Upper lobe of left lung (tissue), 6 donors: ENCODE measurements around the gene MRPL40. TPM values are rescaled to one million over a fixed set of nuclear protein-coding genes. Genes with fewer than 3 reads are reported as not detected.

Experiments used
- ATAC-seq, 2 donors: fragments of 200-7000 bp; cut with Tn5 transposase; one replicate each; pipeline ENCODE4 v1.9.1; 2022; ENCODE audit warnings: mild to moderate bottlenecking in 2 of 2, moderate library complexity in 2 of 2; ENCODE audit not compliant: low FRiP score in 2 of 2
- DNase-seq, 2 donors: peaks; one replicate each; pipeline ENCODE4 v3.0.0-alpha.2; 2019 to 2020
- H3K27ac ChIP-seq, 4 donors: fragments of 200-600 bp; sonication (generic); one replicate each; pipeline ENCODE4 v1.5.1; 2016 to 2019
- H3K27me3 ChIP-seq, 4 donors: fragments of 200-600 bp; sonication (generic); one replicate each; pipeline ENCODE4 v1.5.1; 2017 to 2019
- H3K36me3 ChIP-seq, 4 donors: fragments of 200-600 bp; sonication (generic); one replicate each; pipeline ENCODE4 v1.5.1; 2016 to 2019
- H3K4me1 ChIP-seq, 4 donors: fragments of 200-600 bp; sonication (generic); one replicate each; pipeline ENCODE4 v1.5.1; 2018 to 2019
- H3K4me3 ChIP-seq, 4 donors: fragments of 200-600 bp; sonication (generic); one replicate each; pipeline ENCODE4 v1.5.1; 2017 to 2019; ENCODE audit warnings: mild to moderate bottlenecking in 2 of 4, moderate library complexity in 1 of 4
- H3K9me3 ChIP-seq, 4 donors: fragments of 200-600 bp; sonication (generic); one replicate each; pipeline ENCODE4 v1.5.1; 2018 to 2019
- CTCF ChIP-seq, 6 experiments: fragments of 450-650 bp in 4 of 6; fragments of 200-600 bp in 2 of 6; sonication (generic) in 2 of 6; IDR thresholded peaks; one replicate each; pipeline ENCODE4 v1.5.1; 2016 to 2019; ENCODE audit warnings: antibody characterized with exemption in 6 of 6
- EP300 ChIP-seq, 4 donors: sonication (generic); formaldehyde crosslinking; IDR thresholded peaks; one replicate each; pipeline ENCODE4 v1.5.1; 2017; ENCODE audit warnings: antibody characterized with exemption in 4 of 4, control low read depth in 2 of 4
- POLR2A ChIP-seq, 4 donors: fragments of 450-650 bp; IDR thresholded peaks; one replicate each; pipeline ENCODE4 v1.5.1; 2016 to 2017; ENCODE audit warnings: antibody characterized with exemption in 4 of 4, mild to moderate bottlenecking in 2 of 4
- POLR2AphosphoS5 ChIP-seq, 2 donors: sonication (generic); formaldehyde crosslinking; IDR thresholded peaks; one replicate each; pipeline ENCODE4 v1.5.1; 2017; ENCODE audit warnings: antibody characterized with exemption in 2 of 2
- WGBS, 2 donors: methylation state at CpG; one replicate each; pipeline ENCODE4 v1.1.5; 2017 to 2018; 5-methylcytosine and 5-hydroxymethylcytosine counted together
- total RNA-seq, 6 donors: library from RNA; depleted of rRNA in 4 of 6; stranded (reverse); fragments of >200 nt in 4 of 6; gene quantifications; one replicate each; pipeline versions ENCODE4 v1.1.0 to v1.2.1, GENCODE V29; 2016 to 2021
- donor health status: DM: no; HTN: no; CAD: no; lungs with moderate emphysema.
- donor health status: DM: no; HTN: yes; CAD: no; lungs with severe emphysema.

Gene MRPL40
- total RNA-seq, 6 donors from 2014 or later, result 18.9 to 27.3 (median 22.9) TPM

GRCh38 chr22:19466848-19467752 lies 34.8 kb downstream of the MRPL40 start:
- Histone ChIP-seq H3K9me3 (no peaks in the 10 kb centered on the region), H3K4me3 (no peak overlapping the region), H3K27me3 (no peaks in the 10 kb centered on the region), H3K4me1 (no peaks in the 10 kb centered on the region), H3K36me3 (peaks cover 39 to 100% (median 83%) of the 10 kb centered on the region in 4 donors), H3K27ac (no peak overlapping the region)
- TF ChIP-seq POLR2A (IDR thresholded peaks at IDR 0.05) (no peak), CTCF (IDR thresholded peaks at IDR 0.05) (no peak), EP300 (IDR thresholded peaks at IDR 0.05) (no peak), POLR2AphosphoS5 (IDR thresholded peaks at IDR 0.05) (no peak)
- ATAC-seq (no peak), DNase-seq (no peak)
- WGBS, 2 donors, result 94 to 96% methylated on average over 8 to 9 of the region's 9 CpGs

- DNase-seq (no peak), ATAC-seq (no peak)
- no peaks in the 10 kb centered on the region for H3K27me3 ChIP-seq
- TF ChIP-seq EP300 (IDR thresholded peaks at IDR 0.05) (no peak), POLR2AphosphoS5 (IDR thresholded peaks at IDR 0.05) (no peak), POLR2A (IDR thresholded peaks at IDR 0.05) (no peak), CTCF (IDR thresholded peaks at IDR 0.05) (no peak)
- H3K4me1 ChIP-seq, result no peaks in the 10 kb centered on the region
- no peaks in the 10 kb centered on the region for H3K9me3 ChIP-seq
- no peak overlapping the region for H3K4me3 ChIP-seq
- H3K27ac ChIP-seq, result no peak overlapping the region
- 95 to 98% methylated on average over 6 of the region's 6 CpGs for WGBS, 2 donors
- peaks cover 39 to 100% (median 89%) of the 10 kb centered on the region in 4 donors for H3K36me3 ChIP-seq
Measured at GRCh38 chr22:19467912-19468311, 35.6 kb downstream of the MRPL40 start.

DNA sequence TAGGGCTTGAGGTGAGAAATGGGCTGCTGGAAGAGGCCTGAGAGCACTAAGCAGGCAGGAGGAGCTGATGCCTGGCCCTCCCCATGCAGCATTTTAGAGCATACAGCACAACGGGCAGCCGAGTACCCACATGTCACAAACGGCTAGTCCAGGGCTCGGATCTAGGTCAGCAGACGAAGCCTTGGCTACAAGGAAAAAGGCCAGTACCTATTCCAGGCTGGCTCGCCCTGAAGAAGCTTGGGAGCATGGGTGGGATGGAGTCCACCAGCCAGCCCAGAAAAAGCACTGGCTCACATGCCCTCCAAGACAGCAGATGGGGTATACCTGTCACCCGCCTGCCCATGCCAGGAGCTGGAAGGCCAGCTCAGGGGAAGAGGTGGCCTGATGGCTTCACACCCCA lies 37.1 kb downstream of the MRPL40 start:
- H3K4me3 ChIP-seq, result no peak overlapping the region
- 92 to 93% methylated on average over 7 of the region's 7 CpGs for WGBS, 2 donors
- no peaks in the 10 kb centered on the region for H3K27me3 ChIP-seq
- ATAC-seq (no peak), DNase-seq (no peak)
- no peaks in the 10 kb centered on the region for H3K4me1 ChIP-seq
- no peaks in the 10 kb centered on the region for H3K9me3 ChIP-seq
- no peak overlapping the region for H3K27ac ChIP-seq
- peaks cover 44 to 100% (median 92%) of the 10 kb centered on the region in 4 donors for H3K36me3 ChIP-seq
- TF ChIP-seq POLR2A (IDR thresholded peaks at IDR 0.05) (no peak), EP300 (IDR thresholded peaks at IDR 0.05) (no peak), CTCF (IDR thresholded peaks at IDR 0.05) (no peak), POLR2AphosphoS5 (IDR thresholded peaks at IDR 0.05) (no peak)

- H3K36me3 ChIP-seq, result peaks cover 40 to 100% (median 92%) of the 10 kb centered on the region in 4 donors
Measured at GRCh38 chr22:19470010-19470409, 37.7 kb downstream of the MRPL40 start.

GRCh38 chr22:19471572-19471971 lies 39.2 kb downstream of the MRPL40 start:
- no peak for ATAC-seq
- no peak overlapping the region for H3K27ac ChIP-seq
- H3K4me3 ChIP-seq, result no peak overlapping the region
- no peak for DNase-seq
- H3K27me3 ChIP-seq, result no peaks in the 10 kb centered on the region
- 85 to 90% methylated on average over 3 to 11 of the region's 11 CpGs for WGBS, 2 donors
- no peaks in the 10 kb centered on the region for H3K9me3 ChIP-seq
- peaks cover 33 to 90% (median 80%) of the 10 kb centered on the region in 4 donors for H3K36me3 ChIP-seq
- peaks cover 0 to 11% (median 8%) of the 10 kb centered on the region in 4 donors for H3K4me1 ChIP-seq
- no peak for TF ChIP-seq CTCF (IDR thresholded peaks at IDR 0.05)
- TF ChIP-seq POLR2A (IDR thresholded peaks at IDR 0.05), result no peak
- no peak for TF ChIP-seq POLR2AphosphoS5 (IDR thresholded peaks at IDR 0.05)
- no peak for TF ChIP-seq EP300 (IDR thresholded peaks at IDR 0.05)

More at GRCh38 chr22:19470010-19470409, 37.7 kb downstream of the MRPL40 start:
- Histone ChIP-seq H3K4me3 (no peak overlapping the region), H3K4me1 (no peaks in the 10 kb centered on the region), H3K9me3 (no peaks in the 10 kb centered on the region), H3K27ac (no peak overlapping the region), H3K27me3 (no peaks in the 10 kb centered on the region)
- no peak for ATAC-seq
- DNase-seq, result no peak
- TF ChIP-seq POLR2AphosphoS5 (IDR thresholded peaks at IDR 0.05) (no peak), POLR2A (IDR thresholded peaks at IDR 0.05) (no peak)
- WGBS, 2 donors, result 100% methylated on average over 2 of the region's 2 CpGs
